CD4-positive, alpha-beta T cell treated with Interleukin-4 for 1 hour (primary cell): ENCODE results near the gene GLIS1.
"Not testable (repeated sequence)": the region's sequence is repeated elsewhere in the genome, so short reads cannot be mapped to it uniquely, and the experiment has no call there.

ENCODE experiments used
- DNase-seq, 2 donors: peaks; one replicate each; pipeline ENCODE4 v3.0.0-alpha.2; 2020 to 2022

Gene GLIS1

GRCh38 chr1:53556657-53557227 is 182.2 kb downstream of the GLIS1 start:
- DNase-seq = peak in 1 of 2 donors; percentile 4

GRCh38 chr1:53555620-53556326 is 183.2 kb downstream of the GLIS1 start:
- not testable (repeated sequence) for DNase-seq

- peak in 1 of 2 donors; percentile 6 for DNase-seq
Observed at GRCh38 chr1:53554592-53555305, 184.2 kb downstream of the GLIS1 start.

- no peak for DNase-seq
Observed at GRCh38 chr1:53553734-53554509, 185.0 kb downstream of the GLIS1 start.

GRCh38 chr1:53552981-53553733 is 185.8 kb downstream of the GLIS1 start:
- DNase-seq = no peak

GRCh38 chr1:53552146-53552861 is 186.7 kb downstream of the GLIS1 start:
- no peak for DNase-seq

- DNase-seq = no peak
Observed at GRCh38 chr1:53551428-53551995, 187.5 kb downstream of the GLIS1 start.

- DNase-seq = no peak
Observed at GRCh38 chr1:53550201-53550741, 188.7 kb downstream of the GLIS1 start.

GRCh38 chr1:53549781-53550180 is 189.2 kb downstream of the GLIS1 start:
- DNase-seq = no peak

- no peak for DNase-seq
Observed at GRCh38 chr1:53549287-53549686, 189.7 kb downstream of the GLIS1 start.

- no peak for DNase-seq
Observed at GRCh38 chr1:53548031-53548491, 190.9 kb downstream of the GLIS1 start.

- DNase-seq = no peak
Observed at GRCh38 chr1:53547231-53547790, 191.7 kb downstream of the GLIS1 start.

- no peak for DNase-seq
Observed at GRCh38 chr1:53546409-53547155, 192.4 kb downstream of the GLIS1 start.

- no peak for DNase-seq
Observed at GRCh38 chr1:53545663-53546408, 193.1 kb downstream of the GLIS1 start.

- no peak for DNase-seq
Observed at GRCh38 chr1:53544728-53545515, 194.0 kb downstream of the GLIS1 start.

GRCh38 chr1:53543778-53544695 is 194.9 kb downstream of the GLIS1 start:
- DNase-seq = no peak

GRCh38 chr1:53543130-53543777 is 195.7 kb downstream of the GLIS1 start:
- DNase-seq = no peak
